ENCODE measurements around the gene ARHGEF40.

The ARHGEF40 gene

DNA sequence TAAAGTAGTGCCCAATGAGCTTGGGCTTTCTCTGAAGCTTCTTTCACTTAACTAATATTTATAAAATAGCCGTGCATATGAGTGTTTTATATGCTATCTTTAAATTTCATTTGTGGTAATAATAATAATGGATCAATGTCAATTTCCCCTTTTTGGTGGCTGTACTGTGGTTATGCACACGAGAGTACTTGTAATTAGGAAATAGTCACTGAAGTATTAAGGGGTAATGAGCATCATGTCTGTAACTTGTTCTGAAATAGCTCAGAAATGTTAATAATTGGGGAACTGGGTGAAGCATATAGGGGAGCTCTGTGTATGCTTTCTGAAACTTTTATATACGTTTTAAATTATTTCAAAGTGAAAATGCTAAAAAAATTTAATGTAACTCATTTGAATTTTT, 19.5 kb upstream of the ARHGEF40 start:
- H3K27ac ChIP-seq, result no peak overlapping the region
- TF ChIP-seq ZFX (IDR thresholded peaks at IDR 0.05), result no peak
- TF ChIP-seq, protein P1, sequence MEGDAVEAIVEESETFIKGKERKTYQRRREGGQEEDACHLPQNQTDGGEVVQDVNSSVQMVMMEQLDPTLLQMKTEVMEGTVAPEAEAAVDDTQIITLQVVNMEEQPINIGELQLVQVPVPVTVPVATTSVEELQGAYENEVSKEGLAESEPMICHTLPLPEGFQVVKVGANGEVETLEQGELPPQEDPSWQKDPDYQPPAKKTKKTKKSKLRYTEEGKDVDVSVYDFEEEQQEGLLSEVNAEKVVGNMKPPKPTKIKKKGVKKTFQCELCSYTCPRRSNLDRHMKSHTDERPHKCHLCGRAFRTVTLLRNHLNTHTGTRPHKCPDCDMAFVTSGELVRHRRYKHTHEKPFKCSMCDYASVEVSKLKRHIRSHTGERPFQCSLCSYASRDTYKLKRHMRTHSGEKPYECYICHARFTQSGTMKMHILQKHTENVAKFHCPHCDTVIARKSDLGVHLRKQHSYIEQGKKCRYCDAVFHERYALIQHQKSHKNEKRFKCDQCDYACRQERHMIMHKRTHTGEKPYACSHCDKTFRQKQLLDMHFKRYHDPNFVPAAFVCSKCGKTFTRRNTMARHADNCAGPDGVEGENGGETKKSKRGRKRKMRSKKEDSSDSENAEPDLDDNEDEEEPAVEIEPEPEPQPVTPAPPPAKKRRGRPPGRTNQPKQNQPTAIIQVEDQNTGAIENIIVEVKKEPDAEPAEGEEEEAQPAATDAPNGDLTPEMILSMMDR (conservative IDR thresholded peaks at IDR 0.05), result no peak

DNA sequence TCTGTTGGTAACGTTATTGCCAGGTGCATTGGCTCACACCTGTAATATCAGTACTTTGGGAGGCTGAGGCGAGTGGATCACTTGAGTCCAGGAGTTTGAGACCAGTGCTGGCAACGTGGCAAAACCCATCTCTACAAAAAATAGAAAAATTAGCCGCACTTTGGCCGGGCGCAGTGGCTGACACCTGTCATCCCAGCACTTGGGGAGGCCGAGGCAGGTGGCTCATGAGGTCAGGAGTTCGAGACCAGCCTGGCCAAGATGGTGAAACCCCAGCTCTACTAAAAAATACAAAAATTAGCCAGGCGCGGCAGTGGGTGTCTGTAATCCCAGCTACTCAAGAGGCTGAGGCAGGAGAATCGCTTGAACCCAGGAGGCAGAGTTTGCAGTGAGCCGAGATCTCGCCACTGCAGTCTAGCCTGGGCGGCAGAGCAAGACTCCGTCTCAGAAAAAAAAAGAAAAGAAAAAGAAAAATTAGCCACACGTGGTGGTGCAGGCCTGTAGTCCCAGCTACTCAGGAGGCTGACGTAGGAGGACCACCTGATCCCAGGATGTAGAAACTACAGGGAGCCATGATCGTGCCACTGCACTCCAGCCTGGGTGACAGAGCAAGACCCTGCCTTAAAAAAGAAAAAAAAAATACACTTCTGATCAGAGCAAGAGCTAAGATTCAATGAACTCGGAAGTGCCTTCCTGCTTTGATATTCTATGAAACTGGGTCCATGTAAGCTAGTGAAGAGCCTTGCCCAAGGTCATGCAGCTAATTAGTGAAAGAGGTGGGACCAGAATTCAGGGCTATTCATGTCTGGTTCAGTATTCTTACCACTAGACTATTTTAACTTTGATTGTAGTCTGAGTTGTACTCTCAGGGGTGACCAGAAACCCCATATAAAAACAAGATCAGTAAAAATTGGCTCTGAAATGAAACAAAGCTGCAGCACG, 16.7 kb upstream of the ARHGEF40 start:
- TF ChIP-seq, protein P1 (conservative IDR thresholded peaks at IDR 0.05), result no peak
- no peak for TF ChIP-seq ZFX (IDR thresholded peaks at IDR 0.05)

DNA sequence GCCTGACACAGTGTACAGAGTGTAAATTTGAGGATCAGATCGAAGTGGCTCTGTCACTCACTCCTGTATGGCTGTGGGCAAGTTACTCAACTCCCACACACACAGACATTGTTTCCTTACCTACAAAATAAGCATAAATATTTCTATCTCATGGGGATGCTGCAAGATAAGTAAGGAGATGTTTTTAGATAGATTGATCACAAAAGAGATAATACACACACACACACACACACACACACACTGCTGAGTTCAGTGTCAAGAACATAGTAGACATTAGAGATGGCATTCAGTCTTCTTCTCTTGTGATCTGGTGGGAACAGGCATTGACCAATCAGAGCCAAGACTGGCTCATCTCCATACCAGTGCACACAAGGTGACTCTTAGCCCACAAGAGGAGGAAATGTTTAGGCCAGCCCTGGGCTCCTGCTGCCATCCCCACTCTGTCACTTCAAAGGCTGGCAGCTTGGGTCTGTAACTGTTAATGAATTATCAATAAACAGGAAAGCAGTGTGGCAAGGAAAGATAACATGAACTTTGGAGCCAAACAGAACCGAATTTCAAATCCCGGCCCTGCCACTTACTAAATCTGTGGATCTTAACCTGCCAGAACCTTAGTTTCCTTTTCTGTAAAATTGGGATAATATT, 15.9 kb upstream of the ARHGEF40 start:
- TF ChIP-seq ZFX (IDR thresholded peaks at IDR 0.05), result no peak
- TF ChIP-seq, protein P1 (conservative IDR thresholded peaks at IDR 0.05), result no peak
- no peak overlapping the region for H3K27ac ChIP-seq

More for the DNA sequence above, 16.7 kb upstream of the ARHGEF40 start:
- H3K27ac ChIP-seq, result no peak overlapping the region

DNA sequence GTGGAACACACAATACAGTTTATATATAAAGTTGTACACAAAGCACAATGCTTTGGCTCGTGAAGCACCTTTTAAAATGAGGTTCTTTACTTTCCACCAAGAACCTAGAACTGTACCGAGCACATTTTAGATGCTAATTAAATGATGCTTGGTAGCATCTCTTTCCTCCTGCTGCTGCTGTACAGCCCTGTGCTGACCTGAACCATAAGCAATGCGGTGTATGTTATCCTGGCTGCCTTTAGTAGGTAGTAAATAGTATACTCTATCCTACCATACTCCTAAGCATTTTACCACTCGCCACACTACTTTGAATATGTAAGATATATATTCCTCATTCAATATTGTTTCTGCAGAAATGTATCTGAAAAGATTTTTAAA, 15.3 kb upstream of the ARHGEF40 start:
- H3K27ac ChIP-seq, result no peak overlapping the region
- TF ChIP-seq ZFX (IDR thresholded peaks at IDR 0.05), result no peak
- TF ChIP-seq, protein P1 (conservative IDR thresholded peaks at IDR 0.05), result no peak

DNA sequence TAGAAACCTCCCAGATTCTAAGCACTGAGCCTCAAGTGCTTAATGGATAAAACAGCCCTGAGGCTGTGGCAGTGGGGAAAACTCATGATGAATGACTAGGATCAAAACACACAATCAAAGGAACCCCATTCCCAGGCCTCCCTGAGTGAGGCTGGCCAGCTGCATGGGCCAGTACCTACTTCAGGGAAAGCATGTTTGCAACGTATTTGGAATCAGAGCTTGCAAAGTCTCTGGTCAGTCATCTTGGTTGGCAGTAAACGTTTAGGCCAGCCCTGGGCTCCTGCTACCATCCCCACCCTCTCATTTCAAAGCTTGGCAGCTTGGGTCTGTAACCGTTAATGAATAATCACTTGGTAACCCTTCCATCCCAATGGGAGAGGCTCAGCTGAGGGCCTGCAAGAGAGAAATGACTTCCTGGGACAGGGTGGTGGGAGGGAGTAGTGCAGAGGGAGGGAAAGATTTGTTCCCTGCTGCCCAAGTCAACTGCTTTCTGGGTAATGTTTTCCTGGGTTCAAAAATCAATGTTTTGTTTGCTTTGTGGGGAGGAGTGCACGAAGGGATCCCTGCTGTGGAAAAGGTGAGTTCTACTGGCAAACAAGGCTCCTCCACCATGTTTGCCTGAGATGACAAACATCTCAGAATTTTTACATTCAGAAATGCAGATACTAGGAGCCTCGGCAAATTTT, 14.5 kb upstream of the ARHGEF40 start:
- TF ChIP-seq, protein P1 (conservative IDR thresholded peaks at IDR 0.05), result no peak
- TF ChIP-seq ZFX (IDR thresholded peaks at IDR 0.05), result no peak
- H3K27ac ChIP-seq, result peak overlapping the region; percentile 45; the same call in 1 of the 2 replicates

DNA sequence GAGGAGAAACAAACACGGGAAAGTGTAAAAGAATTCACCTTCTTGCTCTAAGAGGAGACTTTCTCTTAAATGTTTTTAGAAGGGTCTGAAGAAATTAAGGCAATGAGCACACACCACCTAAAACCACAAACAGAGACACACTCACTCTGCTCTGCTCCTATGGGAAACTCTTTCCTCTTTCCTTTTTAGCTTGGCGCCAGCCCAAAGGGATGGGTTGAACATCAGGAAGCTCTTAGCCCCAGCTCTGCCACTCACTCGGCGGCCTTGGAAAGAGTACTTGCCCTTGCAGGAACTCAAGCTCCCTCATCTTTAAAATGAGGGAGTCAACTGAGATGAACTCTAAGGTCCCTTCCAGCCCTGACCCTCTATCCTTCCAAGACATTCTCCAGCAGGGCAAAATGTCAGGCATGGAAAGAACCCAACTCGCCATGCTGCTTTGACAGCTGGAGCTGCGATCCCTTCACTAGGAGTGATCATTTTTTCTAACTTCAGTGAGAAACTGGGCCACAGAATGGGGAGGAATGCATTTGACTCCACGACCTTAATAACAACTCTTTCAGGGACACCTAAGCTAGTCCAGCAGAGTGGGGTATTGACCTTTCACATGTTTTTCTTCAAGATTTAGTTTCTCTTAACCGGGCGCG, 13.5 kb upstream of the ARHGEF40 start:
- H3K27ac ChIP-seq, result no peak overlapping the region
- TF ChIP-seq, protein P1 (conservative IDR thresholded peaks at IDR 0.05), result no peak
- TF ChIP-seq ZFX (IDR thresholded peaks at IDR 0.05), result no peak
